Measurements from ENCODE around the gene PROC. TPM values are rescaled to one million over a fixed set of nuclear protein-coding genes. Genes with fewer than 3 reads are reported as not detected.

Gene PROC
- total RNA-seq, 2 experiments from 2014 or later, result 0.28 TPM; not detected in 1

DNA sequence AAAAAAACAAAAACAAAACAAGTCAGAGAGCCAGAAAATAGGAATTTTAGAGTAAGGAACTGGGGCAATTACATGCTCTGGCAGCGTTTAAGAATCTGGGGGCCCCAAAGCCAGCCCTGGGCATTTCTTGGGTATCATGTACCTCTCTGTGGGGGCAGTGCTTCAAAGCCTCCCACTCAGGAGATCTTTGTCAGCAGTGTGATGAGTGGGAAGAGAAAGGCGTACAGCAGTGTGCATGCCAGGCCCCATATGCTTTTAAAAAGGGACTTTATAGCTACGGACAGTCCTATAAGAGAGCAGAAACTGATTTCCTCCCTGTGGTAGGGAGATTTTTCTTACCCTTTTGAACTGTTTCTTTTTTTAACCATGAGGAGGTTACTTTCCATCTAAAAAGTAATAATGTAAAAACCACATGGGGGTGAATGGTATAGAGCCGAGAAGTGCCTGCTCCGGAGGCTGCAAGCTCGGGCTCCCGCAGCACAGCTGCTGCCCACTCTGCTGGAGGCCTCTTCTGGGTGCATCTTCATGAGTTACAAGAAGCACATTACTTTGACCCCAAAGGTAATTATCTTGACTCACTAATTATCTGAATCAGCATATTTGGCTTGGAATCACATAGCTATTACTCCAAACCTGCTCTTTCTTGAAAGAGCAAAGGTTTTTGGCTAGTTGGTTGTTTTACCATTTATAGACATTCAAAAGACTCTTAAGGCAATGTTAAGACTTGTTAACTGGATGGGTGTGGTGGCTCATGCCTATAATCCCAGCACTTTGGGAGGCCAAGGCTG, 46.4 kb downstream of the PROC start:
- Histone ChIP-seq H3K27me3 (ENCODE audit: control insufficient read depth in 1 of 2, insufficient read depth in 2 of 2, low read length in 2 of 2) (no peaks in the 10 kb centered on the region), H3K27ac (ENCODE audit: low read depth in 1 of 2, low read length in 2 of 2) (no peak overlapping the region), H3K4me3 (ENCODE audit: low read length) (no peak overlapping the region), H3K36me3 (ENCODE audit: insufficient read depth, low read length) (peaks cover 11% of the 10 kb centered on the region), H3K4me1 (ENCODE audit: insufficient read depth, low read length) (peaks cover 9% of the 10 kb centered on the region), H3K9me3 (ENCODE audit: control insufficient read depth in 1 of 2, insufficient read depth in 1 of 2, low read length in 2 of 2) (no peaks in the 10 kb centered on the region)
- H3K4me1 Mint-ChIP-seq (ENCODE audit: low read depth), result peaks cover 18% of the 10 kb centered on the region
- no peak overlapping the region for H3K4me3 Mint-ChIP-seq
- ATAC-seq (ENCODE audit: poor library complexity) (no peak), DNase-seq (no peak)
- no peaks in the 10 kb centered on the region for H3K27me3 Mint-ChIP-seq
- H3K36me3 Mint-ChIP-seq (ENCODE audit: low read depth), result peaks cover 22% of the 10 kb centered on the region
- H3K9me3 Mint-ChIP-seq, result no peaks in the 10 kb centered on the region
- intact Hi-C loops (cut with DNase I, micrococcal nuclease), result no loop called here
- TF ChIP-seq, protein P1, sequence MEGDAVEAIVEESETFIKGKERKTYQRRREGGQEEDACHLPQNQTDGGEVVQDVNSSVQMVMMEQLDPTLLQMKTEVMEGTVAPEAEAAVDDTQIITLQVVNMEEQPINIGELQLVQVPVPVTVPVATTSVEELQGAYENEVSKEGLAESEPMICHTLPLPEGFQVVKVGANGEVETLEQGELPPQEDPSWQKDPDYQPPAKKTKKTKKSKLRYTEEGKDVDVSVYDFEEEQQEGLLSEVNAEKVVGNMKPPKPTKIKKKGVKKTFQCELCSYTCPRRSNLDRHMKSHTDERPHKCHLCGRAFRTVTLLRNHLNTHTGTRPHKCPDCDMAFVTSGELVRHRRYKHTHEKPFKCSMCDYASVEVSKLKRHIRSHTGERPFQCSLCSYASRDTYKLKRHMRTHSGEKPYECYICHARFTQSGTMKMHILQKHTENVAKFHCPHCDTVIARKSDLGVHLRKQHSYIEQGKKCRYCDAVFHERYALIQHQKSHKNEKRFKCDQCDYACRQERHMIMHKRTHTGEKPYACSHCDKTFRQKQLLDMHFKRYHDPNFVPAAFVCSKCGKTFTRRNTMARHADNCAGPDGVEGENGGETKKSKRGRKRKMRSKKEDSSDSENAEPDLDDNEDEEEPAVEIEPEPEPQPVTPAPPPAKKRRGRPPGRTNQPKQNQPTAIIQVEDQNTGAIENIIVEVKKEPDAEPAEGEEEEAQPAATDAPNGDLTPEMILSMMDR (IDR thresholded peaks at IDR 0.05), result no peak
- H3K27ac Mint-ChIP-seq, result no peak overlapping the region
- ChIA-PET POLR2A (no interaction called here), CTCF (no interaction called here)

DNA sequence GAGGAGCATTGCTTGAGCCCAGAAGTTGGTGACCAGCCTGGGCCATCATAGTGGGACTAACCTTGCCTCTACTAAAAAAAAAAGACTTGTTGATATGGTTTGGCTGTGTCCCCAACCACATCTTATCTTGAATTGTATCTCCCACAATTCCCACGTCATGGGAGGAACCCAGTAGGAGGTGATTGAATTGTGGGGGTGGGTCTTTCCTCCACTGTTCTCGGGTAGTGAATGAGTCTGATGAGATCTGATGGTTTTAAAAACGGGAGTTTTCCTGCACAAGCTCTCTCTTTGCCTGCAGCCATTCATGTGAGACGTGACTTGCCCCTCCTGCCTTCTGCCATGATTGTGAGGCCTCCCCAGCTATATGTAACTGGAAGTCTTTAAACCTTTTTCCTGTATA, 47.0 kb downstream of the PROC start:
- intact Hi-C loops (cut with DNase I, micrococcal nuclease), result no loop called here
- ChIA-PET POLR2A (no interaction called here), CTCF (no interaction called here)
- H3K27me3 ChIP-seq (ENCODE audit: control insufficient read depth in 1 of 2, insufficient read depth in 2 of 2, low read length in 2 of 2), result no peaks in the 10 kb centered on the region
- Mint-ChIP-seq H3K27ac (no peak overlapping the region), H3K9me3 (no peaks in the 10 kb centered on the region), H3K36me3 (ENCODE audit: low read depth) (peaks cover 22% of the 10 kb centered on the region), H3K4me1 (ENCODE audit: low read depth) (peaks cover 18% of the 10 kb centered on the region), H3K4me3 (no peak overlapping the region), H3K27me3 (no peaks in the 10 kb centered on the region)
- H3K9me3 ChIP-seq (ENCODE audit: control insufficient read depth in 1 of 2, insufficient read depth in 1 of 2, low read length in 2 of 2), result no peaks in the 10 kb centered on the region
- peaks cover 17% of the 10 kb centered on the region for H3K36me3 ChIP-seq (ENCODE audit: insufficient read depth, low read length)
- peaks cover 9% of the 10 kb centered on the region for H3K4me1 ChIP-seq (ENCODE audit: insufficient read depth, low read length)
- H3K4me3 ChIP-seq (ENCODE audit: low read length), result no peak overlapping the region
- no peak for DNase-seq
- ATAC-seq (ENCODE audit: poor library complexity), result no peak
- TF ChIP-seq, protein P1 (IDR thresholded peaks at IDR 0.05), result no peak
- no peak overlapping the region for H3K27ac ChIP-seq (ENCODE audit: low read depth in 1 of 2, low read length in 2 of 2)

DNA sequence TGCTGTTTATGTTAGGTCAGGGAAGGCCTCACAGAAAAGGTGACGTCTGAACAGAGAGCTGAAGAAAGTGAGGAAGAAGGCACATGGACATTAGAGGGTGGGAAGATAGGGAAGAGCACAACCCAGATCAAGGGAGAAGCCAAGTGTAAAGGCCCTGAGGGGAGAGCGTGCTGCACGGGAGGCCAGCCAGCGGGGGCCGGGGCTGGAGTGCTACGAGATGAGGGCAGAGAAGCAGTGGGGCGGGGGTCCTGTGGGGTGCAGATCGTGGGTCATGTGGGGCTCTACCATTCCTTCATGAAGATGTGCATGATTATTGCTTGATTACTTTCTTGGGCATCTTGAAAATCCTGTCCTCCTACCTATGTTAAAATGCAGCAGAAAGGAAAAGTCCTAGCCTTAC, 50.8 kb downstream of the PROC start:
- TF ChIP-seq, protein P1 (IDR thresholded peaks at IDR 0.05), result no peak
- H3K27me3 Mint-ChIP-seq, result no peaks in the 10 kb centered on the region
- POLR2A ChIA-PET, result no interaction called here

More for the DNA sequence above, 50.8 kb downstream of the PROC start:
- Mint-ChIP-seq H3K4me3 (no peak overlapping the region), H3K27ac (no peak overlapping the region), H3K36me3 (ENCODE audit: low read depth) (peaks cover 22% of the 10 kb centered on the region), H3K9me3 (no peaks in the 10 kb centered on the region), H3K4me1 (ENCODE audit: low read depth) (peaks cover 18% of the 10 kb centered on the region)
- CTCF ChIA-PET, result no interaction called here
- H3K4me3 ChIP-seq (ENCODE audit: low read length), result no peak overlapping the region
- no peaks in the 10 kb centered on the region for H3K9me3 ChIP-seq (ENCODE audit: control insufficient read depth in 1 of 2, insufficient read depth in 1 of 2, low read length in 2 of 2)
- intact Hi-C loops (cut with DNase I, micrococcal nuclease), result no loop called here
- H3K4me1 ChIP-seq (ENCODE audit: insufficient read depth, low read length), result peaks cover 9% of the 10 kb centered on the region
- no peaks in the 10 kb centered on the region for H3K27me3 ChIP-seq (ENCODE audit: control insufficient read depth in 1 of 2, insufficient read depth in 2 of 2, low read length in 2 of 2)
- no peak for DNase-seq
- H3K36me3 ChIP-seq (ENCODE audit: insufficient read depth, low read length), result peaks cover 17% of the 10 kb centered on the region
- H3K27ac ChIP-seq (ENCODE audit: low read depth in 1 of 2, low read length in 2 of 2), result no peak overlapping the region
- no peak for ATAC-seq (ENCODE audit: poor library complexity)
